GM06990 (cell line): ENCODE data around the gene MGMT.

Experiments
- DNase-seq: peaks from one replicate; pipeline ENCODE4 v3.0.0-alpha.2; 2011; ENCODE audit not compliant: insufficient read length; ENCODE audit errors: extremely low read depth
- H3K27me3 ChIP-seq: replicated peaks from 2 replicates; pipeline ENCODE4 v1.6.0; 2011; ENCODE audit warnings: low read length; ENCODE audit not compliant: control insufficient read depth, insufficient read depth
- H3K36me3 ChIP-seq: 2 replicates; pipeline ENCODE4 v1.5.1; 2011; ENCODE audit warnings: low read length; ENCODE audit not compliant: control insufficient read depth, insufficient read depth
- H3K4me3 ChIP-seq: replicated peaks from 2 replicates; pipeline ENCODE4 v1.5.1; 2011; ENCODE audit warnings: low read depth, mild to moderate bottlenecking, control low read depth, low read length
- CTCF ChIP-seq: IDR thresholded peaks from 2 replicates; pipeline ENCODE4 v1.5.1; 2011; ENCODE audit warnings: low read length, control low read depth, mild to moderate bottlenecking, inconsistent platforms; ENCODE audit not compliant: insufficient read depth, poor library complexity, severe bottlenecking

MGMT gene

GRCh38 chr10:129741978-129742741 is 275.1 kb downstream of the MGMT start:
- H3K4me3 ChIP-seq: no peak overlapping the region
- H3K36me3 ChIP-seq: no peaks in the 10 kb centered on the region
- H3K27me3 ChIP-seq: no peaks in the 10 kb centered on the region
- no peak for TF ChIP-seq CTCF
- DNase-seq: no peak

- no peak overlapping the region for H3K4me3 ChIP-seq
- no peaks in the 10 kb centered on the region for H3K36me3 ChIP-seq
- H3K27me3 ChIP-seq: no peaks in the 10 kb centered on the region
- no peak for DNase-seq
- no peak for TF ChIP-seq CTCF
These were observed 275.9 kb downstream of the MGMT start for GRCh38 chr10:129742742-129743550.

GRCh38 chr10:129743738-129744133 is 276.7 kb downstream of the MGMT start:
- no peaks in the 10 kb centered on the region for H3K36me3 ChIP-seq
- TF ChIP-seq CTCF: no peak
- no peak overlapping the region for H3K4me3 ChIP-seq
- no peaks in the 10 kb centered on the region for H3K27me3 ChIP-seq
- no peak for DNase-seq

GRCh38 chr10:129744134-129745111 is 277.4 kb downstream of the MGMT start:
- H3K36me3 ChIP-seq: no peaks in the 10 kb centered on the region
- TF ChIP-seq CTCF: no peak
- DNase-seq: no peak
- no peaks in the 10 kb centered on the region for H3K27me3 ChIP-seq
- no peak overlapping the region for H3K4me3 ChIP-seq

GRCh38 chr10:129745186-129745750 is 278.2 kb downstream of the MGMT start:
- no peak for DNase-seq
- no peaks in the 10 kb centered on the region for H3K36me3 ChIP-seq
- no peak for TF ChIP-seq CTCF
- no peak overlapping the region for H3K4me3 ChIP-seq
- H3K27me3 ChIP-seq: no peaks in the 10 kb centered on the region
